Measurements from ENCODE around the gene PKP2.

PKP2 gene

DNA sequence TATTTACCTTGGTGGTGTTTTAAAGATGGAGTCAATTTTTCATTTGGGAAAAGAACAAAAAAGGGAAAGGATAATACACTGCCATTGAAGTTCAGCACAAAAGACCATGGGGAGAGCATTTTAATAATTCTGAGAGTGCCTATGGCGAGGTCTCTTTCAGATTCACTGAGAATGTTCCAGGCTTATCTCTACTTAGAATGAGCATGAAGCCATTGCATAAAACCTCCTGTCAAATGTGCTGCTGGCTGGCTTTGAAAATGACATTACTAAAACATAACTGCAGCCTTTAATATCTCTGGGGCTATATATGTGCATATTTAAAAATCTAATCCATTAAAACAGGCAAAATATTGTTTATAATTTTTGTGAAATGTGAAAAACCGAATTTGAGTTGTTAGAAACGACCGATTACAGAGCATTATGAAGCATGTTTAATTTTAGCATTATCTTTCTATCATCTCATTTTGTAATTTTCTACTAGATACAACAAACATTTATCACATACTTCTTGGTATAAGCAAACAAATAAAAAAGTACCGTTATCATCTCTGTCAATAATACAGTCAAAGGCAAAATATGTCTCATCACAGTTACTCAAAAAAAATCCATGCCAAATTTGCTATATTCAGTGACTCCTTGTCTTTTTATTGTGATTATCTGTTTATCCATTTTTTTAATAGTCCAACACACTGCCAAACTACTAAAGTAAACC, 95.2 kb downstream of the PKP2 start:
- Histone ChIP-seq H3F3A (ENCODE audit: insufficient read depth, low read length) (no peaks in the 10 kb centered on the region), H3K9me2 (ENCODE audit: low read depth, low read length) (no peaks in the 10 kb centered on the region), H4K20me1 (ENCODE audit: insufficient read depth, low read length) (no peaks in the 10 kb centered on the region), H3K27me3 (ENCODE audit: insufficient read depth, low read length) (no peaks in the 10 kb centered on the region), H3K36me3 (ENCODE audit: insufficient read depth, low read length) (no peaks in the 10 kb centered on the region), H3K9ac (ENCODE audit: low read length) (no peak overlapping the region), H3K9me3 (ENCODE audit: low read length) (no peaks in the 10 kb centered on the region), H2AFZ (ENCODE audit: low read length) (no peak overlapping the region), H3K4me2 (ENCODE audit: low read length) (no peak overlapping the region), H3K4me1 (ENCODE audit: insufficient read depth, low read length, severe bottlenecking) (no peaks in the 10 kb centered on the region), H3K27ac (ENCODE audit: low read depth, low read length, poor library complexity, severe bottlenecking) (no peak overlapping the region), H3K4me3 (ENCODE audit: low read depth, low read length, poor library complexity, severe bottlenecking) (no peak overlapping the region), H3K79me2 (ENCODE audit: insufficient read depth, low read length) (no peaks in the 10 kb centered on the region)
- TF ChIP-seq CTCF (IDR thresholded peaks at IDR 0.05; ENCODE audit: low read length) = no peak
- no peak for TF ChIP-seq EZH2 (IDR thresholded peaks at IDR 0.05; ENCODE audit: borderline replicate concordance, low read length)

DNA sequence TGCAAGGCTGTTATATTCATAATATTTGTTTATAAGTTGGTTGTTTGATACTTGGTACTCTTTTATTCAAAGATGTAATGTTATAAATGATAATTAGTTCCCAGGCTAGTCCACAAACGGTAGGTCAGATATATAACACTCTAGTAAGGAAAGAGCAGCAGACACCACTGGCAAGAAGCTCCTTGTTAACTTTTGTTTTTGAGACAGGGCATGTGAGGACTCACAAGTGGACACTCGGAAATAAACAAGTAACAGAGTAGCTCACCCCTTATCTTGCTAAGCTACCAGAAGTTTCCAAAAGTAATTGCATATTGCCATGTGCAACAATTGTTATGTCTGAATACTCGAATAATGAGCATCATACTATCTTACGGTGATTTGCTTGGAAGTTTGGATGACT, 102.3 kb downstream of the PKP2 start:
- no peaks in the 10 kb centered on the region for H3K9me2 ChIP-seq (ENCODE audit: low read depth, low read length)
- no peaks in the 10 kb centered on the region for H3K4me1 ChIP-seq (ENCODE audit: insufficient read depth, low read length, severe bottlenecking)
- no peaks in the 10 kb centered on the region for H3K79me2 ChIP-seq (ENCODE audit: insufficient read depth, low read length)
- no peaks in the 10 kb centered on the region for H3K27me3 ChIP-seq (ENCODE audit: insufficient read depth, low read length)
- H4K20me1 ChIP-seq (ENCODE audit: insufficient read depth, low read length) = no peaks in the 10 kb centered on the region
- no peaks in the 10 kb centered on the region for H3K9me3 ChIP-seq (ENCODE audit: low read length)
- H3K27ac ChIP-seq (ENCODE audit: low read depth, low read length, poor library complexity, severe bottlenecking) = no peak overlapping the region
- no peaks in the 10 kb centered on the region for H3K36me3 ChIP-seq (ENCODE audit: insufficient read depth, low read length)
- H3K4me2 ChIP-seq (ENCODE audit: low read length) = no peak overlapping the region
- TF ChIP-seq EZH2 (IDR thresholded peaks at IDR 0.05; ENCODE audit: borderline replicate concordance, low read length) = no peak
- no peak overlapping the region for H3K9ac ChIP-seq (ENCODE audit: low read length)
- no peak overlapping the region for H3K4me3 ChIP-seq (ENCODE audit: low read depth, low read length, poor library complexity, severe bottlenecking)
- H3F3A ChIP-seq (ENCODE audit: insufficient read depth, low read length) = no peaks in the 10 kb centered on the region
- H2AFZ ChIP-seq (ENCODE audit: low read length) = no peak overlapping the region

GRCh38 chr12:32789916-32790315, 106.7 kb downstream of the PKP2 start:
- no peaks in the 10 kb centered on the region for H3K27me3 ChIP-seq (ENCODE audit: insufficient read depth, low read length)
- no peaks in the 10 kb centered on the region for H3K36me3 ChIP-seq (ENCODE audit: insufficient read depth, low read length)
- H2AFZ ChIP-seq (ENCODE audit: low read length) = no peak overlapping the region
- no peaks in the 10 kb centered on the region for H3K4me1 ChIP-seq (ENCODE audit: insufficient read depth, low read length, severe bottlenecking)
- no peak overlapping the region for H3K4me3 ChIP-seq (ENCODE audit: low read depth, low read length, poor library complexity, severe bottlenecking)
- H3K79me2 ChIP-seq (ENCODE audit: insufficient read depth, low read length) = no peaks in the 10 kb centered on the region
- H3K27ac ChIP-seq (ENCODE audit: low read depth, low read length, poor library complexity, severe bottlenecking) = no peak overlapping the region
- H3K4me2 ChIP-seq (ENCODE audit: low read length) = no peak overlapping the region
- TF ChIP-seq CTCF (IDR thresholded peaks at IDR 0.05; ENCODE audit: low read length) = no peak
- no peak for TF ChIP-seq EZH2 (IDR thresholded peaks at IDR 0.05; ENCODE audit: borderline replicate concordance, low read length)
- no peaks in the 10 kb centered on the region for H3F3A ChIP-seq (ENCODE audit: insufficient read depth, low read length)
- no peak overlapping the region for H3K9ac ChIP-seq (ENCODE audit: low read length)
- no peaks in the 10 kb centered on the region for H4K20me1 ChIP-seq (ENCODE audit: insufficient read depth, low read length)
- no peaks in the 10 kb centered on the region for H3K9me3 ChIP-seq (ENCODE audit: low read length)
- H3K9me2 ChIP-seq (ENCODE audit: low read depth, low read length) = no peaks in the 10 kb centered on the region

DNA sequence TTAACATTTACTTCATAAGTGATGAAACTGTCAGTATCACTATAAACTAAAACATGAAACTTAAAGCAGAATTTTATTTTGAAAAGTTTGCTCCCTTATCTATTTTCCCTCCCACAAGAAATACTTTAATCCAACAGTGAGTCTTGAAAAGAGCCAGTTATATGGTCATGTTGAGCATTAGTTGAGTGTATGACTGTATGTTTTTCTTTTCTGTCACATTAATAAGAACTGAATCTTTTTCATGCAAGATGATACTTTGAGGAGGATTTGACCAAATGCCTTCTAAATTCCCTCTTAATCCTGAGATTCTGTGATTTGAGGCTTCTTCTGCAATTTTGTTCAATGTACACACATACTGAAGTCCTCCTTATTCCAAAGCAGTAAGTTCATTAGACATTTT, 107.1 kb downstream of the PKP2 start:
- no peaks in the 10 kb centered on the region for H3K9me2 ChIP-seq (ENCODE audit: low read depth, low read length)
- no peaks in the 10 kb centered on the region for H4K20me1 ChIP-seq (ENCODE audit: insufficient read depth, low read length)
- no peaks in the 10 kb centered on the region for H3K27me3 ChIP-seq (ENCODE audit: insufficient read depth, low read length)
- H3F3A ChIP-seq (ENCODE audit: insufficient read depth, low read length) = no peaks in the 10 kb centered on the region
- H3K9me3 ChIP-seq (ENCODE audit: low read length) = no peaks in the 10 kb centered on the region
- H2AFZ ChIP-seq (ENCODE audit: low read length) = no peak overlapping the region
- no peaks in the 10 kb centered on the region for H3K4me1 ChIP-seq (ENCODE audit: insufficient read depth, low read length, severe bottlenecking)
- no peaks in the 10 kb centered on the region for H3K36me3 ChIP-seq (ENCODE audit: insufficient read depth, low read length)
- H3K27ac ChIP-seq (ENCODE audit: low read depth, low read length, poor library complexity, severe bottlenecking) = no peak overlapping the region
- no peak overlapping the region for H3K4me3 ChIP-seq (ENCODE audit: low read depth, low read length, poor library complexity, severe bottlenecking)
- no peak overlapping the region for H3K4me2 ChIP-seq (ENCODE audit: low read length)
- H3K79me2 ChIP-seq (ENCODE audit: insufficient read depth, low read length) = no peaks in the 10 kb centered on the region
- no peak overlapping the region for H3K9ac ChIP-seq (ENCODE audit: low read length)
- no peak for TF ChIP-seq CTCF (IDR thresholded peaks at IDR 0.05; ENCODE audit: low read length)
- no peak for TF ChIP-seq EZH2 (IDR thresholded peaks at IDR 0.05; ENCODE audit: borderline replicate concordance, low read length)
